ENCODE results near the gene GPR161. TPM values are rescaled to one million over a fixed set of nuclear protein-coding genes. Genes with fewer than 3 reads are reported as not detected.

GPR161 gene
- total and polyA plus RNA-seq, 2 donors from 2014 or later, result 1.4 to 4.2 TPM

GRCh38 chr1:168085401-168085872 lies 51.3 kb downstream of the GPR161 start:
- intact Hi-C loops (cut with DNase I), result no loop called here

DNA sequence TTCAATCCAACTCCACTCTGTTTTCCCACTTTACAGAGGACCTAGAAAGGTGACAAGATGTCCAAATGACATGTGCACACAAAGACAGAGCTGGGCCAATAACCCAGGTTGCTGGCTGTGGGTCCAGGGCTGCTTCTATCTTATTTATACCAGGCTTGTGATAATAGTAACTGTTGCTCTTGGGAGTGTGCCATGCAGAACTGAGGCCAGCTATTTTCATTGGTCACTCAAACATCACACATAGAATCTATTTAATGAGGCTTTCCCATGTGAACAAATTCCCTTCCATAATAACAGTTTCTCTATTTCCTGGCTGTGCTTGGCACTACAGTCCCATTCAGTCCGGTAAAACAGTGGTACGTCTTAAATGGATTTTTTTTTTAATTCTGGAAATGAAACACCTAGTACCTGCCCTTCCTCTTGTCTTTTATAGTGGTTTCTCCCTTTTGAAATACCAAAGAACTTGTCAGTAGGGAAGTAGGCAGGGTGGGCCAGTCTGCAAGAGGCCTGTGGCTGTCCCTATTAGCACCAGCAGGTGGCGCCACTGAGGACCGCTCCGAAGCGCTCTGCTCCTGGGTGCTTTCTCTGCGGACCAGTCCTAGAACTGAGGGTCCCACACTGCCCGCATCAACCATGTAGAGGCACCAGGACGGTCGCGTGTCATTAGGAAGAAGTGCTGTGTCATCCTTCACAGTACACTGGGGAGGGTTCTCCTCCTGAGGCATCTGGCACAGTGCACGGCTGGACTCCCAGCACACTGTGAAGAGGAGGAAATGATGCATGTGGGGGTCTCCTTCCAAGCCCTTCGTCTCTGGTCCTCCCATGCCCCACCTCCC lies 52.1 kb downstream of the GPR161 start:
- TF ChIP-seq, protein P1, sequence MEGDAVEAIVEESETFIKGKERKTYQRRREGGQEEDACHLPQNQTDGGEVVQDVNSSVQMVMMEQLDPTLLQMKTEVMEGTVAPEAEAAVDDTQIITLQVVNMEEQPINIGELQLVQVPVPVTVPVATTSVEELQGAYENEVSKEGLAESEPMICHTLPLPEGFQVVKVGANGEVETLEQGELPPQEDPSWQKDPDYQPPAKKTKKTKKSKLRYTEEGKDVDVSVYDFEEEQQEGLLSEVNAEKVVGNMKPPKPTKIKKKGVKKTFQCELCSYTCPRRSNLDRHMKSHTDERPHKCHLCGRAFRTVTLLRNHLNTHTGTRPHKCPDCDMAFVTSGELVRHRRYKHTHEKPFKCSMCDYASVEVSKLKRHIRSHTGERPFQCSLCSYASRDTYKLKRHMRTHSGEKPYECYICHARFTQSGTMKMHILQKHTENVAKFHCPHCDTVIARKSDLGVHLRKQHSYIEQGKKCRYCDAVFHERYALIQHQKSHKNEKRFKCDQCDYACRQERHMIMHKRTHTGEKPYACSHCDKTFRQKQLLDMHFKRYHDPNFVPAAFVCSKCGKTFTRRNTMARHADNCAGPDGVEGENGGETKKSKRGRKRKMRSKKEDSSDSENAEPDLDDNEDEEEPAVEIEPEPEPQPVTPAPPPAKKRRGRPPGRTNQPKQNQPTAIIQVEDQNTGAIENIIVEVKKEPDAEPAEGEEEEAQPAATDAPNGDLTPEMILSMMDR (IDR thresholded peaks at IDR 0.05; ENCODE audit: borderline replicate concordance, extremely low read depth, insufficient read depth), result peak; percentile 60
- Histone ChIP-seq H3K9ac (ENCODE audit: low read length in 3 of 3) (no peak overlapping the region), H3K4me1 (ENCODE audit: control insufficient read depth in 2 of 3, insufficient read depth in 2 of 3, low read depth in 1 of 3, low read length in 3 of 3) (peaks cover 0 to 3% (median 0%) of the 10 kb centered on the region in 3 donors), H3K4me3 (ENCODE audit: low read length in 3 of 3) (no peak overlapping the region), H3K27me3 (ENCODE audit: control insufficient read depth, insufficient read depth, low read length) (no peaks in the 10 kb centered on the region), H3K27ac (ENCODE audit: low read depth in 2 of 2, low read length in 2 of 2) (no peak overlapping the region), H3K36me3 (ENCODE audit: control insufficient read depth in 2 of 3, insufficient read depth in 3 of 3, low read length in 3 of 3) (no peaks in the 10 kb centered on the region), H3K9me3 (ENCODE audit: control insufficient read depth in 2 of 3, insufficient read depth in 1 of 3, low read length in 3 of 3) (no peaks in the 10 kb centered on the region)
- intact Hi-C loops (cut with DNase I), result no loop called here
- FAIRE-seq (no peak), DNase-seq (peak; percentile 35 to 85 (median 62))

More at GRCh38 chr1:168085401-168085872, 51.3 kb downstream of the GPR161 start:
- Histone ChIP-seq H3K4me3 (ENCODE audit: low read length in 3 of 3) (no peak overlapping the region), H3K9me3 (ENCODE audit: control insufficient read depth in 2 of 3, insufficient read depth in 1 of 3, low read length in 3 of 3) (no peaks in the 10 kb centered on the region), H3K4me1 (ENCODE audit: control insufficient read depth in 2 of 3, insufficient read depth in 2 of 3, low read depth in 1 of 3, low read length in 3 of 3) (peaks cover 0 to 3% (median 0%) of the 10 kb centered on the region in 3 donors), H3K36me3 (ENCODE audit: control insufficient read depth in 2 of 3, insufficient read depth in 3 of 3, low read length in 3 of 3) (no peaks in the 10 kb centered on the region), H3K27ac (ENCODE audit: low read depth in 2 of 2, low read length in 2 of 2) (no peak overlapping the region), H3K27me3 (ENCODE audit: control insufficient read depth, insufficient read depth, low read length) (no peaks in the 10 kb centered on the region), H3K9ac (ENCODE audit: low read length in 3 of 3) (no peak overlapping the region)
- TF ChIP-seq, protein P1 (IDR thresholded peaks at IDR 0.05; ENCODE audit: borderline replicate concordance, extremely low read depth, insufficient read depth), result no peak
- no peak for FAIRE-seq
- DNase-seq, result peak in 2 of 5 donors; percentile 57 to 89

GRCh38 chr1:168083456-168084325 lies 53.0 kb downstream of the GPR161 start:
- Histone ChIP-seq H3K27ac (ENCODE audit: low read depth in 2 of 2, low read length in 2 of 2) (no peak overlapping the region), H3K9ac (ENCODE audit: low read length in 3 of 3) (no peak overlapping the region), H3K4me1 (ENCODE audit: control insufficient read depth in 2 of 3, insufficient read depth in 2 of 3, low read depth in 1 of 3, low read length in 3 of 3) (peaks cover 0 to 3% (median 0%) of the 10 kb centered on the region in 3 donors), H3K9me3 (ENCODE audit: control insufficient read depth in 2 of 3, insufficient read depth in 1 of 3, low read length in 3 of 3) (no peaks in the 10 kb centered on the region), H3K27me3 (ENCODE audit: control insufficient read depth, insufficient read depth, low read length) (no peaks in the 10 kb centered on the region), H3K36me3 (ENCODE audit: control insufficient read depth in 2 of 3, insufficient read depth in 3 of 3, low read length in 3 of 3) (no peaks in the 10 kb centered on the region), H3K4me3 (ENCODE audit: low read length in 3 of 3) (no peak overlapping the region)
- DNase-seq, result no peak
- TF ChIP-seq, protein P1 (IDR thresholded peaks at IDR 0.05; ENCODE audit: borderline replicate concordance, extremely low read depth, insufficient read depth), result no peak
- intact Hi-C loops (cut with DNase I), result no loop called here
- no peak for FAIRE-seq
